Endothelial cell of umbilical vein (primary cell): ENCODE measurements around the gene MAPRE2. TPM values are rescaled to one million over a fixed set of nuclear protein-coding genes. Genes with fewer than 3 reads are reported as not detected.

Source experiments
- BruUV-seq: library from RNA; stranded (reverse); fragments of 400-500 nt; replicated peaks from 2 replicates; lab custom pipeline; 2021; lab: Mats Ljungman, UMichigan
- CTCF ChIA-PET: fragments of 300-600, 350-600 bp; sonication (Branson Sonifier 250); formaldehyde crosslinking; loops from one replicate; lab custom pipeline; 2021; ENCODE audit warnings: antibody characterized with exemption, inconsistent platforms; lab: Charles Lee
- POLR2A ChIA-PET: fragments of 300-600, 350-600 bp; sonication (Branson Sonifier 250); formaldehyde crosslinking; loops from one replicate; lab custom pipeline; 2021; ENCODE audit warnings: antibody characterized with exemption, inconsistent platforms; lab: Charles Lee
- DNase-seq: peaks from one replicate; pipeline ENCODE4 v3.0.0-alpha.2; 2011; ENCODE audit warnings: low read depth, low spot score
- FAIRE-seq: peaks from 2 replicates; lab custom pipeline; 2011; peaks lifted over from hg19 to GRCh38; lab: Jason Lieb, UNC
- H2AFZ ChIP-seq: 2 replicates; pipeline ENCODE4 v1.6.0; 2012; ENCODE audit warnings: low read depth, low read length, control low read depth, inconsistent platforms
- H3K27ac ChIP-seq: 2 replicates; pipeline ENCODE4 v1.5.1; 2011; ENCODE audit warnings: low read depth, mild to moderate bottlenecking, control low read depth, low read length, moderate library complexity; ENCODE audit not compliant: insufficient read depth
- H3K27me3 ChIP-seq, 2 experiments: 2 replicates each; pipeline versions ENCODE4 v1.6.0 to v1.6.1; 2011; ENCODE audit warnings: low read length in 2 of 2, mixed read lengths in 1 of 2; ENCODE audit not compliant: control insufficient read depth in 2 of 2, insufficient read depth in 2 of 2
- H3K36me3 ChIP-seq, 2 experiments: 2 replicates in 1 of 2; 3 replicates in 1 of 2; pipeline ENCODE4 v1.5.1; 2011; ENCODE audit warnings: low read length in 2 of 2, mild to moderate bottlenecking in 1 of 2, moderate library complexity in 1 of 2; ENCODE audit not compliant: control insufficient read depth in 2 of 2, insufficient read depth in 2 of 2; ENCODE audit errors: extremely low read depth in 1 of 2
- H3K4me1 ChIP-seq: 3 replicates; pipeline ENCODE4 v1.5.1; 2011; ENCODE audit warnings: mild to moderate bottlenecking, low read length; ENCODE audit not compliant: control insufficient read depth, insufficient read depth; ENCODE audit errors: extremely low read depth
- H3K4me2 ChIP-seq: 2 replicates; pipeline ENCODE4 v1.6.1; 2011; ENCODE audit warnings: low read length, control low read depth, mixed read lengths; ENCODE audit not compliant: insufficient read depth
- H3K4me3 ChIP-seq, 3 experiments: fragments of 200-600 bp in 1 of 3; sonication (generic), shearing (Covaris generic) in 1 of 3; replicated peaks in 1 of 3; 2 replicates each; pipeline ENCODE4 v1.5.1; 2011 to 2016; ENCODE audit warnings: control low read depth in 3 of 3, low read length in 3 of 3, mild to moderate bottlenecking in 2 of 3, inconsistent platforms in 1 of 3, low read depth in 1 of 3, moderate library complexity in 1 of 3; ENCODE audit not compliant: insufficient read depth in 1 of 3
- H3K79me2 ChIP-seq: 2 replicates; pipeline ENCODE4 v1.6.0; 2012; ENCODE audit warnings: low read length, inconsistent platforms; ENCODE audit not compliant: control insufficient read depth, insufficient read depth
- H3K9ac ChIP-seq: replicated peaks from 2 replicates; pipeline ENCODE3; 2011; ENCODE audit warnings: low read length, control low read depth; ENCODE audit not compliant: insufficient read depth; ENCODE audit errors: extremely low read depth
- H3K9me1 ChIP-seq: replicated peaks from 3 replicates; pipeline ENCODE4 v1.6.0; 2011; ENCODE audit warnings: mild to moderate bottlenecking, low read length; ENCODE audit not compliant: control insufficient read depth, insufficient read depth; ENCODE audit errors: extremely low read depth
- H3K9me3 ChIP-seq: replicated peaks from 2 replicates; pipeline ENCODE4 v1.5.1; 2012; ENCODE audit warnings: low read length, inconsistent platforms; ENCODE audit not compliant: control insufficient read depth, insufficient read depth
- H4K20me1 ChIP-seq: replicated peaks from 2 replicates; pipeline ENCODE3; 2011; ENCODE audit warnings: mild to moderate bottlenecking, low read length; ENCODE audit not compliant: control insufficient read depth, insufficient read depth; ENCODE audit errors: extremely low read depth
- FOS ChIP-seq: IDR thresholded peaks from 2 replicates; pipeline ENCODE4 v1.6.1; 2011; ENCODE audit warnings: mild to moderate bottlenecking, low read length, moderate library complexity, borderline replicate concordance; ENCODE audit not compliant: insufficient read depth
- GATA2 ChIP-seq: IDR thresholded peaks from 2 replicates; pipeline ENCODE4 v1.7.0; 2011; ENCODE audit warnings: low read depth, mild to moderate bottlenecking, moderate library complexity, mixed read lengths, low read length; ENCODE audit not compliant: insufficient read length, insufficient read depth
- JUN ChIP-seq: IDR thresholded peaks from 2 replicates; pipeline ENCODE4 v1.6.1; 2011; ENCODE audit warnings: borderline replicate concordance, low read depth; ENCODE audit not compliant: insufficient read length, insufficient read depth
- MYC ChIP-seq: IDR thresholded peaks from one replicate; pipeline ENCODE4 v1.6.1; 2011; ENCODE audit warnings: mild to moderate bottlenecking, low read depth, low read length
- POLR2A ChIP-seq: IDR thresholded peaks from 2 replicates; pipeline ENCODE4 v1.6.1; 2012; ENCODE audit warnings: low read depth, mild to moderate bottlenecking, control low read depth, low read length
- POLR2AphosphoS5 ChIP-seq: IDR thresholded peaks from 2 replicates; pipeline ENCODE4 v1.6.1; 2012; ENCODE audit warnings: low read depth, mild to moderate bottlenecking, control low read depth, low read length, moderate library complexity; ENCODE audit not compliant: insufficient read depth
- dilution Hi-C: fragments of 300-500 bp; cut with MboI; formaldehyde crosslinking; loops from one replicate; pipeline ENCODE4 v1.15.0; 2019; ENCODE audit warnings: low sequenced_read_pairs; ENCODE audit not compliant: extremely low pct_ligation_motif_present
- intact Hi-C: fragments of 100-400 bp; cut with micrococcal nuclease; formaldehyde crosslinking; loops from one replicate; pipeline ENCODE4 v1.10.0; 2022
- polyA plus RNA-seq, 4 experiments: library from polyadenylated mRNA; depleted of rRNA in 3 of 4; stranded (reverse) in 3 of 4; unstranded in 1 of 4; fragments of >200 nt; gene quantifications; 2 replicates each; pipeline versions ENCODE4 v1.2.1 to v1.2.3, GENCODE V29; 2011 to 2012; ENCODE audit warnings: missing spikeins in 1 of 4
- total RNA-seq: library from RNA; stranded (reverse); gene quantifications from 2 replicates; pipeline ENCODE4 v1.2.3, GENCODE V29; 2021
- TF ChIP-seq, protein P1 (sequence below), 2 donors: IDR thresholded peaks; 1 replicate in 1 of 2; 2 replicates in 1 of 2; pipeline ENCODE4 v1.5.1; 2011; ENCODE audit warnings: low read length in 2 of 2, mild to moderate bottlenecking in 2 of 2, moderate library complexity in 2 of 2, control low read depth in 1 of 2, inconsistent platforms in 1 of 2, low read depth in 1 of 2; ENCODE audit not compliant: insufficient read depth in 1 of 2; ENCODE audit errors: extremely low read depth in 1 of 2
- TF ChIP-seq, protein P2 (sequence below): IDR thresholded peaks from 2 replicates; pipeline ENCODE4 v1.6.1; 2011; ENCODE audit not compliant: insufficient read depth, insufficient read length

Gene MAPRE2
- total and polyA plus RNA-seq, 2 donors (not counting 3 experiments of a cell fraction or from before 2014, with no cell fraction given) = 117 to 148 TPM

DNA sequence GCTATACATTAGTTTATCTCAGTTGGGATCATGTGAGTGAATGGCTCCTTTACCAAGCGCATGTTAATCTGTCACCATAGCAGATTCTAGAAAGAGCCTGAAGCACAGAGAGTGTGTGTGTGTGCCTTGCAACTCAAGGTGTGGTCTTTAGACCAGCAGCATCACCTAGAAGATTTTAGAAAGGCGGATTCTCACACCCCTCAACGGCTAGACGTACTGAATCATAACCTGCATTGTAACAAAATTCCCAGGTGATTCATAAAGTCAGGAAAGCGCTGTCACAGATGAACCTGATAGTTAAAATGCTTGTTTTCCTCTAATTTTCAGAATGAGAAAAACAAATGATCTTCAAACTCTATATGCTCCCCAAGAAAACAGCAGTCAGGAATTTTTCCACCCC is 45.5 kb upstream of the MAPRE2 start:
- no peak for FAIRE-seq
- TF ChIP-seq, protein P1, sequence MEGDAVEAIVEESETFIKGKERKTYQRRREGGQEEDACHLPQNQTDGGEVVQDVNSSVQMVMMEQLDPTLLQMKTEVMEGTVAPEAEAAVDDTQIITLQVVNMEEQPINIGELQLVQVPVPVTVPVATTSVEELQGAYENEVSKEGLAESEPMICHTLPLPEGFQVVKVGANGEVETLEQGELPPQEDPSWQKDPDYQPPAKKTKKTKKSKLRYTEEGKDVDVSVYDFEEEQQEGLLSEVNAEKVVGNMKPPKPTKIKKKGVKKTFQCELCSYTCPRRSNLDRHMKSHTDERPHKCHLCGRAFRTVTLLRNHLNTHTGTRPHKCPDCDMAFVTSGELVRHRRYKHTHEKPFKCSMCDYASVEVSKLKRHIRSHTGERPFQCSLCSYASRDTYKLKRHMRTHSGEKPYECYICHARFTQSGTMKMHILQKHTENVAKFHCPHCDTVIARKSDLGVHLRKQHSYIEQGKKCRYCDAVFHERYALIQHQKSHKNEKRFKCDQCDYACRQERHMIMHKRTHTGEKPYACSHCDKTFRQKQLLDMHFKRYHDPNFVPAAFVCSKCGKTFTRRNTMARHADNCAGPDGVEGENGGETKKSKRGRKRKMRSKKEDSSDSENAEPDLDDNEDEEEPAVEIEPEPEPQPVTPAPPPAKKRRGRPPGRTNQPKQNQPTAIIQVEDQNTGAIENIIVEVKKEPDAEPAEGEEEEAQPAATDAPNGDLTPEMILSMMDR (IDR thresholded peaks at IDR 0.05; ENCODE audit: extremely low read depth in 1 of 2, insufficient read depth in 1 of 2, low read depth in 1 of 2, low read length in 2 of 2) = no peak
- TF ChIP-seq POLR2AphosphoS5 (no peak), FOS (no peak), GATA2 (no peak), MYC (no peak), POLR2A (no peak), JUN (no peak)
- TF ChIP-seq, protein P2, sequence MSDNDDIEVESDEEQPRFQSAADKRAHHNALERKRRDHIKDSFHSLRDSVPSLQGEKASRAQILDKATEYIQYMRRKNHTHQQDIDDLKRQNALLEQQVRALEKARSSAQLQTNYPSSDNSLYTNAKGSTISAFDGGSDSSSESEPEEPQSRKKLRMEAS = no peak
- no peak overlapping the region for H3K27ac ChIP-seq
- no peak overlapping the region for H3K9ac ChIP-seq
- no peaks in the 10 kb centered on the region for H3K9me1 ChIP-seq
- no peak overlapping the region for H3K4me3 ChIP-seq
- DNase-seq = no peak
- no peaks in the 10 kb centered on the region for H3K4me1 ChIP-seq
- intact Hi-C loops = no loop called here
- H3K27me3 ChIP-seq = peaks cover 0 to 3% of the 10 kb centered on the region in 2 experiments
- H2AFZ ChIP-seq = no peak overlapping the region
- ChIA-PET CTCF (interaction anchor here (2.0 kb wide), 1 partner anchor 148 kb away, joined by 6 read pairs; no protein-coding TSS in a partner anchor), POLR2A (no interaction called here)
- no peaks in the 10 kb centered on the region for H3K9me3 ChIP-seq
- no peaks in the 10 kb centered on the region for H4K20me1 ChIP-seq
- no peaks in the 10 kb centered on the region for H3K79me2 ChIP-seq
- dilution Hi-C loops = no loop called here
- no TSS peak for BruUV-seq
- no peak overlapping the region for H3K4me2 ChIP-seq
- H3K36me3 ChIP-seq = no peaks in the 10 kb centered on the region
